Activated naive CD4-positive, alpha-beta T cell treated with anti-CD3 and anti-CD28 coated beads for 36 hours (primary cell): Measurements from ENCODE around the gene CRADD. TPM values are rescaled to one million over a fixed set of nuclear protein-coding genes. Genes with fewer than 3 reads are reported as not detected.
A peak's percentile ranks its signal among the peaks of the same experiment; 100 is the strongest.
"Not testable (repeated sequence)": the region's sequence is repeated elsewhere in the genome, so short reads cannot be mapped to it uniquely, and the experiment has no call there.

Experiments used
- CTCF ChIA-PET: fragments of 350-600 bp; sonication (Branson Sonifier 250); formaldehyde crosslinking; loops from one replicate; lab custom pipeline; 2021; ENCODE audit warnings: antibody characterized with exemption; lab: Charles Lee
- DNase-seq: peaks from one replicate; pipeline ENCODE4 v3.0.0-alpha.2; 2020
- H3K27ac Mint-ChIP-seq: one replicate; pipeline ENCODE4 v1.8.0; 2021; ENCODE audit warnings: mild to moderate bottlenecking, mixed read lengths
- H3K27me3 Mint-ChIP-seq: one replicate; pipeline ENCODE4 v1.8.0; 2021; ENCODE audit warnings: low read depth, mixed read lengths
- H3K36me3 Mint-ChIP-seq: one replicate; pipeline ENCODE4 v1.8.0; 2021; ENCODE audit warnings: low read depth, mixed read lengths
- H3K4me1 Mint-ChIP-seq: one replicate; pipeline ENCODE4 v1.8.0; 2021; ENCODE audit warnings: low read depth, mixed read lengths
- H3K4me3 Mint-ChIP-seq: one replicate; pipeline ENCODE4 v1.8.0; 2021; ENCODE audit warnings: mild to moderate bottlenecking, moderate library complexity, mixed read lengths
- H3K9me3 Mint-ChIP-seq: one replicate; pipeline ENCODE4 v1.8.0; 2021; ENCODE audit warnings: mixed read lengths
- intact Hi-C: fragments of 100-400 bp; cut with micrococcal nuclease; formaldehyde crosslinking; loops from one replicate; pipeline ENCODE4 v1.15.1; 2023
- total RNA-seq, 2 experiments: library from RNA; stranded (reverse); gene quantifications; one replicate each; pipeline ENCODE4 v1.2.3, GENCODE V29; 2021

CRADD gene
- 10 to 100 TPM; 14.3 to 15.6 TPM for total RNA-seq

DNA sequence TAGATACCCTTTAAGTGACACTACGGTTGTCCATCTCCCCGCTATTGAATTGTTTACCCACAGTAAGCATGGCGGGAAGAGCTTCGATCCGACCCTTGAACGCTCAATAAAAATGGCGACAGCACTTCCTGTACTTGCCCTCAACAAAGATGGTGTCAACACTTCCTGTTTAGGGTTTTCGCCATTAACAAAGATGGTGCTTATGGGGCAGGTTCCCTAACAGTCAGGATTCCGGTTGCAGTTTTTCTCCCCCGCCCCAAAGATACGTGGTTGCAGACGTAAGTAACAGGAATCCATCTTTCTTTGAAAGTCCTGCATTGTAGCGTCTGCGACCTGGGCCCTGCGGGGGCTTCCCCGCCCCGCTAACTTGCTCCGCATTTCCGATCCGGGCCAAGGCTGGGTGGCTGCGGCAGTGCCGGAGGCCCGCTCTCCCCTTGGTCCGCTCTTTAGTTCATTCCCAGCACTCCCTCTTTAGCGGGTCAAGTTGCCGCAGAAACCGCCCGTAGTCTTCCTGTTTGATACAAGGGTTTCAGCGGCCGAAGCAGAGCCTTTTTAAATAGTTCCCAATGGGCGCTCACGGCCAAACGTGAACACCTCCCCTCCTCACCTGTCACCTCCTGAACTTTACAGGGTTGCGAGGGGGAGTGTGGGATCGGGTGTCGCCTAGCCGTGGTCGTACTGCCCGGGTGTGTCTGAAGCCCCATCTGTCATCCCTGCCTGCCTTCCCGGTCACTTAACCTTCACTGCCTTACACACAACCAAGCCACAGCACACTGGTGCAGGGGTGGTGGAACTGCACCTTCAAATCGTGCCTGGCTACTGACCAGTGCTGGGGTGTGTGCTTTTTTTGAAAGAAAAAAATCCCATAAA is at the start of gene CRADD:
CRADD (plus strand) TSS at position 181 of the 870 bp plus-strand sequence.
- DNase-seq, result peak; percentile 92
- Mint-ChIP-seq H3K4me3 (peak within 1 kb of the TSS; percentile 89), H3K27me3 (peaks cover 9% of the 10 kb centered on the region), H3K27ac (peak within 1 kb of the TSS; percentile 99), H3K4me1 (peaks cover 40% of the 10 kb centered on the region), H3K36me3 (peaks cover 1% of the 10 kb centered on the region), H3K9me3 (no peaks in the 10 kb centered on the region)
- intact Hi-C loops, result loop anchor here (1.0 to 10.0 kb wide), 16 partner anchors 27 to 1540 kb away; partner anchors contain the start of genes CEP83, EEA1, FGD6 and MRPL42
- CTCF ChIA-PET, result interaction anchor here (1.0 to 1.4 kb wide), 4 partner anchors 16 to 423 kb away, joined by 3 to 4 read pairs (median 3); partner anchors contain the start of gene SOCS2

DNA sequence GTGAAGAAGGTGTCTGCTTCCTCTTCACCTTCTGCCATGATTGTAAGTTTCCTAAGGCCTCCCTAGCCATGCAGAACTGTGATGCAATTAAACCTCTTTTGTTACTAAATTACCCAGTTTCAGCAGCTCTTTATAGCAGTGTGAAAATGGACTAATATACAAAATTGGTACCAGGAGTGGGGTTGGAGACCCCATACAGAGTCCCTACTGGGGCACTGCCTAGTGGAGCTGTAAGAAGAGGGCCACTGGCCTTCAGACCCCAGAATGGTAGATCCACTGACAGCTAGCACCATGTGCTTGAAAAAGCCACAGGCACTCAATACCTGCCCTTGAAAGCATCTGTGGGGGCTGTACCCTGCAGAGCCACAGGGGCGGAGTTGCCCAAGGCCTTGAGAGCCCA is 44.8 kb upstream of the CRADD start:
- Mint-ChIP-seq H3K9me3 (peaks cover 4% of the 10 kb centered on the region), H3K27me3 (peaks cover 2% of the 10 kb centered on the region), H3K4me1 (no peaks in the 10 kb centered on the region), H3K27ac (no peak overlapping the region), H3K4me3 (no peak overlapping the region), H3K36me3 (no peaks in the 10 kb centered on the region)
- DNase-seq, result no peak
- intact Hi-C loops, result no loop called here
- CTCF ChIA-PET, result interaction anchor here (0.6 kb wide), 1 partner anchor 97 kb away, joined by 3 read pairs; no protein-coding TSS in a partner anchor

DNA sequence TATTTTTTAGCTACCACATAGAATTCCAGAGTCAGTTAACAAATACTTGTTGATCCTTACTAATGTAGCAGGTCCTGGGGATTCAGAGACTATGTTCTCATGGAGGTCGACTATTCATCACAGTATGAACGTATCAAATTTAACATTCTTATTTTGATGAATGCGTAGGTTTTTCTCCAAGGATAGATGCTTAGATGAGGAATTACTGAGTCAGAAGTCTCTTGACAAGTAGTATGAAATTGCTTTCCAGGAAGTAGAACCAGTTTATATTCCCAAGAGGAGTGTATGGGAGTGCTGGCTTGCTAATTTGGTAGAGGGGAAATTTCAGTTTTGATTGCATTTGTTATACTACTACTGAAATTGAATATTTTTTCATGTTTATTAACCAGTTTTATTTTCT is 42.8 kb upstream of the CRADD start:
- CTCF ChIA-PET, result interaction anchor here (0.6 kb wide), 1 partner anchor 21 kb away, joined by 3 read pairs; no protein-coding TSS in a partner anchor
- H3K4me3 Mint-ChIP-seq, result no peak overlapping the region
- H3K36me3 Mint-ChIP-seq, result no peaks in the 10 kb centered on the region
- no peaks in the 10 kb centered on the region for H3K4me1 Mint-ChIP-seq
- intact Hi-C loops, result no loop called here
- H3K9me3 Mint-ChIP-seq, result peaks cover 4% of the 10 kb centered on the region
- no peak for DNase-seq
- peaks cover 2% of the 10 kb centered on the region for H3K27me3 Mint-ChIP-seq
- H3K27ac Mint-ChIP-seq, result no peak overlapping the region

DNA sequence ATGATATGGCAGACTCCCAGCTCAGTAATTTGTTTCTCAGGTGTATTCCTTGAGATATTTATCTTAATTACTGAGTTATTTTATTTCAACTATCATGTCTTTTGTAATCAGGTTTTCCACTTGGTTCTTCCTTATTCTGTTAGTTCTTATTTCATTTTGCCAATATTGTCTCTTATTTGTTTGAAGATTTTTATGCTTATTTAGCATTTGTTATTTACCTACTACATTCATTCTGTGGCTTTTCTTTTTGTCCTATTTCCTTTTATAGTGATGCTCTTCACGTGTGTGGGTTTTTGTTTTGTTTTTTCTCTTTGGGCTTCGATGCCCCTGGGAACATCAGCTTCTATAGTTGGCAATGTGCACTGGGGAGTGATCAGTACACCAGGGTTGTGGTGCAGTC is 40.5 kb upstream of the CRADD start:
- no peak overlapping the region for H3K4me3 Mint-ChIP-seq
- DNase-seq, result no peak
- CTCF ChIA-PET, result interaction anchor here (0.7 kb wide), 1 partner anchor 120 kb away, joined by 3 read pairs; no protein-coding TSS in a partner anchor
- intact Hi-C loops, result no loop called here
- H3K4me1 Mint-ChIP-seq, result no peaks in the 10 kb centered on the region
- H3K27ac Mint-ChIP-seq, result no peak overlapping the region
- H3K27me3 Mint-ChIP-seq, result peaks cover 2% of the 10 kb centered on the region
- H3K36me3 Mint-ChIP-seq, result no peaks in the 10 kb centered on the region
- peaks cover 4% of the 10 kb centered on the region for H3K9me3 Mint-ChIP-seq

DNA sequence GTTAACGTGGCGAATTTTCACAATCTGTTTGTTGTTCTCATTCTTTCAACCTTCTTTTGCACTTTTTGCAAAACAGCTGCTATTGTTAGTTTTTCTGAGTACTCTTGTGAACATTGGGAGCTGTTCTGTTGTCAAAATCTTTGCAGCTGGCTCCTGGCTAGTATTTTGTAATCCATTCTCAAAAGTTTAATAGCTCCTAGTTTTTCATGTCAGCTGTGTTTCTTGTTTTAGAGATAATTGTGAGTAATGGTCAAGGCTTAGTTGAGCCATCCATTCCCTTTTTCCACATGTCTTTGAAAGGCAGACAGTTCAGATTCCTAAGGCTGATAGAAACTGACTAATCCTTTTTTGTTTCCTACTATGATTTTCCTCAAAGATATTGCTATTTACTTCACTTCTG is 39.1 kb upstream of the CRADD start:
- H3K4me1 Mint-ChIP-seq, result no peaks in the 10 kb centered on the region

DNA sequence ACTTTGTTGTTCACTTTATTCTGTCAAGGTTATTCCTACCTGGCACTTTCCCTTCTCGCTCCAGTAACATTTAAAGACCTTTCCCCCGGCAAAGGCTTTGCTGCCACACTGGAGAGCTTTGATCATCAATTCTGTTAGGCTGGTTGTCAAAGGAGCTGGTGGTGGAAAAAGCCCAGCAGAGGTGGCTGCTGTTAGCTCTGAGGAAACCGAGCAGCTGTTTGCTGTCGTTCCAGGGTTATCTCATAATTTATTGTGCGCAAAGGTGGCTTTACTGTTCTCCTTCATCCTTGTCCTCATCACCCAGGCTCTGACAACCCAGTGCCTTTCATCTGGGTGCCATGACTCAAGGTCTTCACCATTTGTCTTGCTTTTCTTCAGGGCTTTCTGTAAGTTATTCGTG is 38.2 kb upstream of the CRADD start:
- no peak for DNase-seq
- Mint-ChIP-seq H3K27me3 (no peaks in the 10 kb centered on the region), H3K4me3 (no peak overlapping the region), H3K36me3 (no peaks in the 10 kb centered on the region), H3K9me3 (no peaks in the 10 kb centered on the region), H3K4me1 (no peaks in the 10 kb centered on the region), H3K27ac (no peak overlapping the region)
- CTCF ChIA-PET, result no interaction called here
- intact Hi-C loops, result no loop called here

More for the DNA sequence above, 39.1 kb upstream of the CRADD start:
- no peaks in the 10 kb centered on the region for H3K9me3 Mint-ChIP-seq
- H3K36me3 Mint-ChIP-seq, result no peaks in the 10 kb centered on the region
- intact Hi-C loops, result no loop called here
- no peak for DNase-seq
- CTCF ChIA-PET, result no interaction called here
- no peaks in the 10 kb centered on the region for H3K27me3 Mint-ChIP-seq
- no peak overlapping the region for H3K27ac Mint-ChIP-seq
- no peak overlapping the region for H3K4me3 Mint-ChIP-seq

DNA sequence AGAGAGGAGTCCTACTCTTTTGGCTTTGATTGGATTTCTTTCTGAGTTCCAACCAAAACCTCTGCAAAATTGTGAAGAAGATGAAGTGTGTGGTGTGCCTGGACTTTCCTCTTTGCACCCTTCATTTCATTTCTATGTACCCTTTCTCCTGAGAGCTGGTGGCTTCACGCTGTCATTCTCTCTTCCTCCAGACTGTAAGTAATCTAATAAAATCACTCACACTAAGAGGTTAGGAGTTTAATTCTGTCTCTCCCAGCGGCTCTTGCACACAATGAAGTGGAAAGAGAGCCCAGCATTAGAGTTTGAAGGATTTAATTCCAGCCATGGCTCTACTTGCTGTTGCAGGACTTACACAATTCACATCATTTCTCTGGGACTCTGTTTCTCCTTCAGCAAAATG is 37.8 kb upstream of the CRADD start:
- Mint-ChIP-seq H3K27me3 (no peaks in the 10 kb centered on the region), H3K4me3 (no peak overlapping the region), H3K27ac (no peak overlapping the region), H3K4me1 (no peaks in the 10 kb centered on the region), H3K9me3 (no peaks in the 10 kb centered on the region), H3K36me3 (no peaks in the 10 kb centered on the region)
- intact Hi-C loops, result no loop called here
- CTCF ChIA-PET, result no interaction called here
- DNase-seq, result no peak

DNA sequence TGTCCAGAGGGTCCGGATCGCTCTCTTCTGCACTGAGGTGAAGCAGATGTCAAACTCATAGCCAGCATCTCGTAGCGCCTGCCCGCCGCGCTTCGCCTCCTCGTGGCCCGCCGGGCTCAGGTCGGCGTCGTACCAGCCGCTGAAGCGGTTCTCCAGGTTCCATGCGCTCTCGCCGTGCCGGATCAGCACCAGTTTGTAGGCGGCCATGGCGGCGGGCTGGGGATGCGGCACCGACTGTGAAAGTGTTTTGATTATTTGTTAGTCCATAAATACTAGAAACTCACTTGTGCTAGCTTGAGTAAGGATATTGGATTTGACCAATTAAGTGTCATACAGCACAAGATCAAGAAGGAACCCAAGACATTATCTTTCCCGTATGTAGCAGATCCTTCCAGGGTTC is 35.8 kb upstream of the CRADD start:
- H3K9me3 Mint-ChIP-seq, H3K36me3 Mint-ChIP-seq, H3K4me3 Mint-ChIP-seq, intact Hi-C loops, DNase-seq, CTCF ChIA-PET, H3K27ac Mint-ChIP-seq, H3K4me1 Mint-ChIP-seq, H3K27me3 Mint-ChIP-seq: not testable (repeated sequence)

DNA sequence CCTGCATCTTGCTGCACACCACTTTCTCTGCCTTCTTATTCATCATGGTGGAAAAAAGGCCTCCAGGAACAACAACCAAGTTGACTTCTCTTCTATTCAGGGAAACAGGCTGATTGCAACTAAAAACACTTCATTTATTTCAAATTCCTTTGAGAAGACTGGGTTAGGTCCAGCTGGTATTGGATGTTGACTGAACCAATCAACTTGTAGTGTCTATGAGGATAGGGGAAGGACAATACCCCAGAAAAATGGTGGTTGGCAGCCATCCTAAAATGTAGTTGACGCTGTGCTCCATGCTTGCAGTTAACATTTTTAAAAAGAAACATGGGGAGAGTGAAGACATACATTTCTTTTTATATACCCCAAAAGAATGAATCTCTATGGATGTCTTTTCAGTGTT is 34.4 kb upstream of the CRADD start:
- DNase-seq, result no peak
- no peak overlapping the region for H3K27ac Mint-ChIP-seq
- intact Hi-C loops, result no loop called here
- CTCF ChIA-PET, result interaction anchor here (0.7 to 1.1 kb wide), 2 partner anchors 30 to 140 kb away, joined by 3 to 4 read pairs; no protein-coding TSS in a partner anchor
- H3K4me1 Mint-ChIP-seq, result no peaks in the 10 kb centered on the region
- no peak overlapping the region for H3K4me3 Mint-ChIP-seq
- H3K36me3 Mint-ChIP-seq, result no peaks in the 10 kb centered on the region
- no peaks in the 10 kb centered on the region for H3K27me3 Mint-ChIP-seq
- no peaks in the 10 kb centered on the region for H3K9me3 Mint-ChIP-seq

DNA sequence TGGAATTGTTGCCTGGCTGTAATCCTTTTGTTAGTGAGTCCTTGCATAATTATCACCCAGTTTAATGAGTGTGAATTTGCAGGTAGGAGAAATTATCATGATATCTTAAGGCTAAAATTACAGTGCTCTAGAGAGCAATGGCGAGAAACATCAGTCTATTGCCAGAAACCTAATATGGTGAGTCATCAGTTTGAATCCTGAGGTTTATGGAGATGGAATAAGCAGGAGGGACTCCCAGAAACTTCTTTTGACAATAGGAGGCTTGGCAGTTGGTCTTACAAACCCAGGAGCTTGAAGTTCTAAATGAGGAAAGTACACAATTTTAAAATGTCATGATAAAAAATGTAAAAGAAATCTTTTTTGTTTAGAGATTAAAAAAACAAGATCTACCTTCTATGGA is 31.5 kb upstream of the CRADD start:
- H3K9me3 Mint-ChIP-seq, result no peaks in the 10 kb centered on the region
- H3K27me3 Mint-ChIP-seq, result no peaks in the 10 kb centered on the region
- no peaks in the 10 kb centered on the region for H3K36me3 Mint-ChIP-seq
- intact Hi-C loops, result loop anchor here (5.0 kb wide), 1 partner anchor 33 kb away; no protein-coding TSS in a partner anchor
- H3K4me1 Mint-ChIP-seq, result no peaks in the 10 kb centered on the region
- no peak for DNase-seq
- CTCF ChIA-PET, result interaction anchor here (0.6 to 0.7 kb wide), 2 partner anchors 430 to 664 kb away, joined by 3 to 4 read pairs; no protein-coding TSS in a partner anchor
- no peak overlapping the region for H3K27ac Mint-ChIP-seq
- no peak overlapping the region for H3K4me3 Mint-ChIP-seq

DNA sequence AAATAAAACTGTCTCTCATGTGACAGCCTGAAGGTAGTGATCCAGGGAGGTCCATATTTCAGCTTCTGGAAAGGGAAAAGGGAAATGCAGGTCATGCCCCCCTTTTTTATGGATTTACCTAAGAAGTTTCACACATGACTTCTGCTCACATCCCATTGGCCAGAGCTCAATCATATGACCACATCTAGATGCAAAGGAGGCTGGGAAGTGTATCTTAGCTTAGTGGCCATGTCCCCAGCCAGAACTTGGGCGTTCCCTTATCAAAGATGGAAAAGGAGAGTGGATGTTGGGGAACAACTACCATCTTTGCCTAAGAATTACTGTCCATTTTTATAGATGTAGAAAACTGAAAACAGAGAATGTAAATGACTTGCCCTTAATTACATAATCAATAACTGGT is 26.5 kb upstream of the CRADD start:
- H3K27me3 Mint-ChIP-seq, result peaks cover 2% of the 10 kb centered on the region
- no peaks in the 10 kb centered on the region for H3K4me1 Mint-ChIP-seq
- CTCF ChIA-PET, result interaction anchor here (0.6 kb wide), 1 partner anchor 206 kb away, joined by 3 read pairs; no protein-coding TSS in a partner anchor
- intact Hi-C loops, result no loop called here
- no peaks in the 10 kb centered on the region for H3K9me3 Mint-ChIP-seq
- no peaks in the 10 kb centered on the region for H3K36me3 Mint-ChIP-seq
- H3K27ac Mint-ChIP-seq, result no peak overlapping the region
- no peak overlapping the region for H3K4me3 Mint-ChIP-seq
- no peak for DNase-seq

DNA sequence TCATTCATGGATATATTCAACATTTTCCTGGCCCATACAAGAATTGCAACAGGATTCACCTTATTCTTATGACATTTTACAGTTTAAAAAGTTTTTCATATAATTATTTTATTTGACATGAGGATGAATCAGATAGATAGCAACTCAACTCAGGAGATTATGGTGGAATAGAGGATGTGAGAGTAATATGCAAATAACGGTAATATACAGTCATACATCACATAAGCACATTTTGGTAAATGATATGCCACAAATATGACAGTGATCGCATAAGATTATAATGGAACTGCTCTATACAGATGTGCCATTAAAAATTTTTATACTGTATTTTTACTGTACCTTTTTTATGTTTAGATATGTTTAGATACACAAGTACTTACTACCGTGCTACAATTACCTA is 24.1 kb upstream of the CRADD start:
- CTCF ChIA-PET, result no interaction called here
- no peak for DNase-seq
- Mint-ChIP-seq H3K27me3 (peaks cover 5% of the 10 kb centered on the region), H3K9me3 (no peaks in the 10 kb centered on the region), H3K4me1 (no peaks in the 10 kb centered on the region), H3K36me3 (no peaks in the 10 kb centered on the region), H3K27ac (no peak overlapping the region), H3K4me3 (no peak overlapping the region)
- intact Hi-C loops, result no loop called here
